Measurements from ENCODE around the gene TAF1B.

Gene TAF1B

GRCh38 chr2:9959262-9959661, 116.0 kb downstream of the TAF1B start:
- no peak overlapping the region for H3K9ac ChIP-seq (ENCODE audit: low read depth in 1 of 2, low read length in 2 of 2)
- H3K27ac ChIP-seq (ENCODE audit: low read depth in 2 of 2, low read length in 2 of 2): no peak overlapping the region
- no peak overlapping the region for H3K4me3 ChIP-seq (ENCODE audit: low read length in 2 of 2)
- no peaks in the 10 kb centered on the region for H3K36me3 ChIP-seq (ENCODE audit: control insufficient read depth in 2 of 2, insufficient read depth in 2 of 2, low read length in 2 of 2)
- H3K27me3 ChIP-seq (ENCODE audit: control insufficient read depth in 2 of 2, insufficient read depth in 2 of 2, low read length in 2 of 2): peaks cover 4 to 11% of the 10 kb centered on the region in 2 donors
- peaks cover under 1 to 2% of the 10 kb centered on the region in 2 donors for H3K4me1 ChIP-seq (ENCODE audit: control insufficient read depth in 2 of 2, insufficient read depth in 2 of 2, low read length in 2 of 2)
- H3K9me3 ChIP-seq (ENCODE audit: control insufficient read depth in 2 of 2, low read length in 2 of 2): no peaks in the 10 kb centered on the region

DNA sequence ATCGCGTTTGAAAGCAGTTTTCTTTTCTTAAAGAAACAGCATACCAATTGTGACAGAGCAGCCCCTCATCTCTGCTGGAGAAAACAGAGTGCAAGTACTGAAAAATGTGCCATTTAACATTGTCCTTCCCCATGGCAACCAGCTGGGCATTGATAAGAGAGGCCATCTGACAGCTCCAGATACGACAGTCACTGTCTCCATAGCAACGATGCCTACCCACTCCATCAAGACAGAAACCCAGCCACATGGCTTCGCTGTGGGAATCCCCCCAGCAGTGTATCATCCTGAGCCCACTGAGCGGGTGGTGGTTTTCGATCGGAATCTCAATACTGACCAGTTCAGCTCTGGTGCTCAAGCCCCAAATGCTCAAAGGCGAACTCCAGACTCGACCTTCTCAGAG, 117.7 kb downstream of the TAF1B start:
- Histone ChIP-seq H3K4me3 (ENCODE audit: low read length in 2 of 2) (no peak overlapping the region), H3K36me3 (ENCODE audit: control insufficient read depth in 2 of 2, insufficient read depth in 2 of 2, low read length in 2 of 2) (no peaks in the 10 kb centered on the region), H3K9ac (ENCODE audit: low read depth in 1 of 2, low read length in 2 of 2) (no peak overlapping the region), H3K4me1 (ENCODE audit: control insufficient read depth in 2 of 2, insufficient read depth in 2 of 2, low read length in 2 of 2) (no peaks in the 10 kb centered on the region), H3K9me3 (ENCODE audit: control insufficient read depth in 2 of 2, low read length in 2 of 2) (no peaks in the 10 kb centered on the region), H3K27me3 (ENCODE audit: control insufficient read depth in 2 of 2, insufficient read depth in 2 of 2, low read length in 2 of 2) (no peaks in the 10 kb centered on the region), H3K27ac (ENCODE audit: low read depth in 2 of 2, low read length in 2 of 2) (no peak overlapping the region)

DNA sequence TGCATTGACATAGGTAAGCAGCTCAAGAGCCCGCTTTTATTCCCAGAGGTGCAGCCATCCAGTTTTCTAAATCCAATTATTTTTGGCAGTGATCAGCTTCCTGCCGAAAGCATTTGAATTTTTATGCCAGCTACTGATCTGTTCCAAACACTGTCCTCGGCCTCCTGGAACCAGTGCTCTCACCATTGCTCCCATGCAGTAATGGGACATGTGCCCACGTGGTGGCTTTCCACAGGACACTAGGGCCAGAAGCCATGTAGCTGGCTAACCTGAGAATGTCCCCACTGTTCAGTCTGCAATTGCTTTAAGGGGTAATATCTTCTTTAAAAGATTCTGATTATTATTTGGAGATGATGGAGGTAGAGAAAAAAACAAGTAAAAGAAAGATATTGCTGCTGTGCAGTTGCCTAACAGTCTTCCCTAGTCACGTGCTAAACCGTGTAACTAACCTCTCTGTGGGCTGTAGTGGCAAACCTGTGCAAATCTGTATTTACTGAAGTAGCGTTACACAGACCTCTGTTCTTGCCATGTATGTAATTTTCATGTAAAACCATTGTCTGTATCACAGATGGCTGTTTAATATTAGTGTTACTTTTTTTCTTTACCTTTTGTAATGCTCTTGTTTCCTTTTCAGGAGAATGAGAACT, 121.2 kb downstream of the TAF1B start:
- H3K9ac ChIP-seq (ENCODE audit: low read depth in 1 of 2, low read length in 2 of 2): no peak overlapping the region
- peaks cover 0 to 2% of the 10 kb centered on the region in 2 donors for H3K4me1 ChIP-seq (ENCODE audit: control insufficient read depth in 2 of 2, insufficient read depth in 2 of 2, low read length in 2 of 2)
- H3K27ac ChIP-seq (ENCODE audit: low read depth in 2 of 2, low read length in 2 of 2): no peak overlapping the region
- no peaks in the 10 kb centered on the region for H3K36me3 ChIP-seq (ENCODE audit: control insufficient read depth in 2 of 2, insufficient read depth in 2 of 2, low read length in 2 of 2)
- no peak overlapping the region for H3K4me3 ChIP-seq (ENCODE audit: low read length in 2 of 2)
- no peaks in the 10 kb centered on the region for H3K9me3 ChIP-seq (ENCODE audit: control insufficient read depth in 2 of 2, low read length in 2 of 2)
- H3K27me3 ChIP-seq (ENCODE audit: control insufficient read depth in 2 of 2, insufficient read depth in 2 of 2, low read length in 2 of 2): no peaks in the 10 kb centered on the region

DNA sequence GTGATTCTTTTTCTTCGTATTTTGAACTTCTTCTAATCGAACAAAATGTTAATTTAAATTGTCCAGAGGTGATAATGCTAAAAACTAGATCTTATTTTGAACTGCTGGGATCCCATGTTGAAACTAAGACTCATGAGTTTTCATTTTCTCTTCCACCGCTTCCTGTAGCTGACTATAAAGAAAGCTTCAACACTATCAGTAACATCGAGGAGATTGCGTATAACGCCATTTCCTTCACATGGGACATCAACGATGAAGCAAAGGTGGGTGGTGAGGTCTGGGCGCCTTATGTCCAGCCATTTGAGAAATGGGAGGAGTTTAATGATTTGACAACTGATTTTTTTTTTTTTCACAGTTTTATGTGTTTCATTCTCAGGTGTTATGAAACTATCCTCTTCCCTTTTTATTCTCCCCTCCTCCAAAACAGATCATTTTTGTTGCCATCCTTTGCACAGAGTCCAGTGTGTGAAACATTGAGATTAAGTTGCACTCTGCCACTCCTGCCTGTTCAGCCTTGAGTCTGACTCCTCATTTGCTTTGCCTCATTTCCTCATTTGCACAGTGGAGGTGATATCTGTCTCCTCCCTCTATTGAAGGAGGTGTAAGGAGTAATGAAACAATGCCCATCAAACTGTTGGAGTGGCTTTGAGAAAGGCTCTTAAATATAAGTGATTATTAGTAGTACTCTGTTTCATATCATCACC, 122.0 kb downstream of the TAF1B start:
- no peaks in the 10 kb centered on the region for H3K27me3 ChIP-seq (ENCODE audit: control insufficient read depth in 2 of 2, insufficient read depth in 2 of 2, low read length in 2 of 2)

DNA sequence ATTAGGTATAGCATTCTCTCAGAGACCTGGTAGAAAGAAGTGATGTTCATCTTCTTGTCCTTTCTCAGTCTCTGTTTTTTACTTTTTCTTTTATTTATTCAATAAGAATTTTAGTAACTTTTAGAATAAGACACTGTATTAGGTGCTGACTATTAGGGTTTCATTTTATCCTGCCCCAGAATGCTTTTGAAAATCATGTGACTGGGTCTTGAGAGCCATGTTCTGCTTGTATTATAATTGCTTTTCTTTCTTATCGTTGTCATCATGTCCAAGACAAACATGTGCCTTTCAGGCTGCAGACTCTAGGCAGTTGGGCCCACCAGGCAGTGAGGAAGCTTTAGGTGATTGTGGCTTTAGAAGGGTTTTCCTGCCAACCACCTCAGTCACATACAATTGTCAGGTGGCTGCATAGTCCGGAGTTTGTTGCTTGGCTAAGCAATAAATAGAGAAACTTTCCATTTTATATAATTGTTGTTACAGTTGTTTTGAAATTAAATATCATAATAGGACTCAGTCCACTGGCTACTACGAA, 123.3 kb downstream of the TAF1B start:
- H3K4me1 ChIP-seq (ENCODE audit: control insufficient read depth in 2 of 2, insufficient read depth in 2 of 2, low read length in 2 of 2): peaks cover 0 to 2% of the 10 kb centered on the region in 2 donors
- H3K4me3 ChIP-seq (ENCODE audit: low read length in 2 of 2): no peak overlapping the region
- H3K9me3 ChIP-seq (ENCODE audit: control insufficient read depth in 2 of 2, low read length in 2 of 2): no peaks in the 10 kb centered on the region
- H3K27ac ChIP-seq (ENCODE audit: low read depth in 2 of 2, low read length in 2 of 2): no peak overlapping the region
- no peaks in the 10 kb centered on the region for H3K27me3 ChIP-seq (ENCODE audit: control insufficient read depth in 2 of 2, insufficient read depth in 2 of 2, low read length in 2 of 2)
- H3K36me3 ChIP-seq (ENCODE audit: control insufficient read depth in 2 of 2, insufficient read depth in 2 of 2, low read length in 2 of 2): no peaks in the 10 kb centered on the region
- H3K9ac ChIP-seq (ENCODE audit: low read depth in 1 of 2, low read length in 2 of 2): no peak overlapping the region

More for the DNA sequence above, 122.0 kb downstream of the TAF1B start:
- no peaks in the 10 kb centered on the region for H3K9me3 ChIP-seq (ENCODE audit: control insufficient read depth in 2 of 2, low read length in 2 of 2)
- H3K27ac ChIP-seq (ENCODE audit: low read depth in 2 of 2, low read length in 2 of 2): no peak overlapping the region
- no peak overlapping the region for H3K4me3 ChIP-seq (ENCODE audit: low read length in 2 of 2)
- H3K4me1 ChIP-seq (ENCODE audit: control insufficient read depth in 2 of 2, insufficient read depth in 2 of 2, low read length in 2 of 2): peaks cover 0 to 2% of the 10 kb centered on the region in 2 donors
- no peak overlapping the region for H3K9ac ChIP-seq (ENCODE audit: low read depth in 1 of 2, low read length in 2 of 2)
- no peaks in the 10 kb centered on the region for H3K36me3 ChIP-seq (ENCODE audit: control insufficient read depth in 2 of 2, insufficient read depth in 2 of 2, low read length in 2 of 2)

DNA sequence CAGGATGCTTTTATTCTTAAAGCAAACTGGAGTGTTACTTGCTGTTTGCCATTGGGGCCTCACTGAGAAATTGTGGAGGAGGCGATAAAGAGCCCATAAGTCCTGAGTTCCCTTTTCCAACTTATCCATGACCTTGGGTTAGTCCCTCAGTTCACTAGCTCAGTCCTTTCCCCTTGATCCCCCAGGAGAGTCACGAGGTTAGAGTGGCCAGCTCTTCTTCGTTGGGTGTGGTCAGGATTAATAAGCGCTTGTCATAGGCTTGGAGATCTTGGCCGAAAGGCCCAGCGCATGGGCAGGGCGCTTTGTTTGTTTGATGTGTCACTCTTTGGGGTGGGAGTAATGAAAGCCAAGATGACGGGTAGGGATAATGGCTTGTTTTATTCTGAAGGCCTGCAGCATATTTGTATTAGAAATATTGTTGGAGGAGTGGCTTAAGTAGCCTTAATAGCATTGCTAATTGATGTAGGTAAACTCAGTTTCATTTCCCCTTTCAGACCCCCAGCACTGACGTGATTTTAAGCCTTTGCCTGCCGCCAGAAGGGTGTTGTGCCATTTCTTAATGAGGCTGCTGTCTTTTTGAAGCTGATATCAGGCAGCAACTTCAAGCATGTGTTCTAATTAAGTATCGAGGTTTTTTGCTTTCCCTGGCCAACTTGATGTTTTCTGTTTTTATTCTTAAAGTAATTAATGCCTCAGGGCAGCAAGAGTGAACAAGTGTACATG, 123.9 kb downstream of the TAF1B start:
- no peak overlapping the region for H3K9ac ChIP-seq (ENCODE audit: low read depth in 1 of 2, low read length in 2 of 2)
- no peaks in the 10 kb centered on the region for H3K27me3 ChIP-seq (ENCODE audit: control insufficient read depth in 2 of 2, insufficient read depth in 2 of 2, low read length in 2 of 2)
- H3K4me1 ChIP-seq (ENCODE audit: control insufficient read depth in 2 of 2, insufficient read depth in 2 of 2, low read length in 2 of 2): peaks cover 0 to 2% of the 10 kb centered on the region in 2 donors
- no peaks in the 10 kb centered on the region for H3K36me3 ChIP-seq (ENCODE audit: control insufficient read depth in 2 of 2, insufficient read depth in 2 of 2, low read length in 2 of 2)
- no peaks in the 10 kb centered on the region for H3K9me3 ChIP-seq (ENCODE audit: control insufficient read depth in 2 of 2, low read length in 2 of 2)
- H3K4me3 ChIP-seq (ENCODE audit: low read length in 2 of 2): no peak overlapping the region
- H3K27ac ChIP-seq (ENCODE audit: low read depth in 2 of 2, low read length in 2 of 2): no peak overlapping the region

- Histone ChIP-seq H3K36me3 (ENCODE audit: control insufficient read depth in 2 of 2, insufficient read depth in 2 of 2, low read length in 2 of 2) (no peaks in the 10 kb centered on the region), H3K27ac (ENCODE audit: low read depth in 2 of 2, low read length in 2 of 2) (no peak overlapping the region), H3K4me1 (ENCODE audit: control insufficient read depth in 2 of 2, insufficient read depth in 2 of 2, low read length in 2 of 2) (peaks cover 0 to 2% of the 10 kb centered on the region in 2 donors), H3K9ac (ENCODE audit: low read depth in 1 of 2, low read length in 2 of 2) (no peak overlapping the region), H3K4me3 (ENCODE audit: low read length in 2 of 2) (no peak overlapping the region), H3K27me3 (ENCODE audit: control insufficient read depth in 2 of 2, insufficient read depth in 2 of 2, low read length in 2 of 2) (no peaks in the 10 kb centered on the region), H3K9me3 (ENCODE audit: control insufficient read depth in 2 of 2, low read length in 2 of 2) (no peaks in the 10 kb centered on the region)
Observed at GRCh38 chr2:9968553-9969497, 125.6 kb downstream of the TAF1B start.

- Histone ChIP-seq H3K4me1 (ENCODE audit: control insufficient read depth in 2 of 2, insufficient read depth in 2 of 2, low read length in 2 of 2) (peaks cover 0 to 2% of the 10 kb centered on the region in 2 donors), H3K4me3 (ENCODE audit: low read length in 2 of 2) (no peak overlapping the region), H3K9me3 (ENCODE audit: control insufficient read depth in 2 of 2, low read length in 2 of 2) (no peaks in the 10 kb centered on the region), H3K9ac (ENCODE audit: low read depth in 1 of 2, low read length in 2 of 2) (no peak overlapping the region), H3K27ac (ENCODE audit: low read depth in 2 of 2, low read length in 2 of 2) (no peak overlapping the region), H3K36me3 (ENCODE audit: control insufficient read depth in 2 of 2, insufficient read depth in 2 of 2, low read length in 2 of 2) (no peaks in the 10 kb centered on the region), H3K27me3 (ENCODE audit: control insufficient read depth in 2 of 2, insufficient read depth in 2 of 2, low read length in 2 of 2) (no peaks in the 10 kb centered on the region)
Observed at GRCh38 chr2:9970200-9971044, 127.1 kb downstream of the TAF1B start.

All from mucosa of rectum (tissue), 2 donors.